HG03108 (cell line): ENCODE results near the gene MEF2D.
A peak's percentile ranks its signal among the peaks of the same experiment; 100 is the strongest.

Experiments used
- ATAC-seq: cut with Tn5 transposase; IDR thresholded peaks from one replicate; pipeline ENCODE4 v1.9.1; 2021; ENCODE audit warnings: moderate library complexity; ENCODE audit not compliant: unreplicated experiment

MEF2D gene

DNA sequence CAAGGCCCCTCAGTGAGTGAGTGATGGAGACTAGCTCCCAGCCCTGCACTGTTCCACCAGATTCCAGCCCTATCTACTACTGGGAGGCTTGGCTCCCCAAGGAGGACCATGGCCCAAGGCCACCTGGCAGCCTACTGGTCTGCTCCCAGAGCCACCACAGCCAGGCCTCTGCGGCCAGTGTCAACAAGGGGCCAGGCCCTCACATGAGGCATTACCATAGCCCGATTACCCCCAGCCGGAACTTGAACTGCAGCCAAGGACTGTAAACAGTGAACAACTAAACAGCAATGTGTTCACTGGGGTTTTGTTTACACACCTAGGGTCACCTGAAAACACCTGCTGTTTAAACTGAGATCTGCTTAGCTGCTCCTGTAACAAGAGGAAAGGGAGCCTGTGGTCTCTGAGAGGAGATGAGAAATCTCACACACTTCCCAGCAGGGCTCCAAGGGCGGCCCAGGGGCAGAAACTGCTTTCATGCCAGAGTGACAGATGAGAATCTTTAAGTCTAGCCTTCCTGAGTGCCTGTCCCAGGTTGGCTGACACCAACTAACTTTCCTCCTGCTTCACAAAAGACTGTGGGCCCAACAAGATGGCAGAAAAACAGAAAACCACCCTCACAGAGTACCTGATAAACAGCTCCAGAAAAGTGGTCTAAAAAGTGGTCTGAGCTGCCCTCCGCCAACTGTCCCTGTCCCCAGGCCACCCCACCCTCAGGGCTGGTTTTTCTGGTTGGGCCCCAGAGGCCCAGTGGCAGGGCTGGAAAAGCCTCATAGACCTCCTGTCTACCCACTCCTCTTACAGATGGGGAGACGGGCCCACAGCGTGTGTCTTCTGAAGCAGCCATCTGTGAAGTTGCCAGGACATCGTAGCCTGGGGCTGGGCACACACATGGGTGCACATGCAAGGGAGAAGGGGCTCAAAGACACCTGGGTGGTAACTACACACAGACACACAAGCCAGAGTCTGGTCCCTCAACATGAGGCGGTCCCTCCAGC, 28.8 kb downstream of the MEF2D start:
- ATAC-seq: no peak

DNA sequence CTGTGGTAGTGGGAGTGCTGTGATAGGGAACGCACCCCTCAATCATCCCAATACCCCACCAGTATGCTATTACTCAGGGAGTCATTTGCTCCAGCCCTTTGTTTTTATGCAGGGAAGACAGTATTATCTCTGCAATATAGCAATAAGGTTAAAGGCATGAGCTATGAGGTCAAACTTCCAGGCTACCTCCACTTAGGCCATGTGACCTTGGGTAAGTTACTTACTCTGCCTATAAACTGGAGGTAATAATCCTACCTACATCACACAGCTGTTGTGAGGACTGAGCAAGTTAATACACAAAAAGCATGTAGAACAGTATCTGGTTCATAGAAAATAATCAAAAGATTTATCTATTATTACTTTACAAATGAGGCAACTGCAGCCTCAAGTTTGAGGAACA, 30.1 kb downstream of the MEF2D start:
- ATAC-seq: no peak

DNA sequence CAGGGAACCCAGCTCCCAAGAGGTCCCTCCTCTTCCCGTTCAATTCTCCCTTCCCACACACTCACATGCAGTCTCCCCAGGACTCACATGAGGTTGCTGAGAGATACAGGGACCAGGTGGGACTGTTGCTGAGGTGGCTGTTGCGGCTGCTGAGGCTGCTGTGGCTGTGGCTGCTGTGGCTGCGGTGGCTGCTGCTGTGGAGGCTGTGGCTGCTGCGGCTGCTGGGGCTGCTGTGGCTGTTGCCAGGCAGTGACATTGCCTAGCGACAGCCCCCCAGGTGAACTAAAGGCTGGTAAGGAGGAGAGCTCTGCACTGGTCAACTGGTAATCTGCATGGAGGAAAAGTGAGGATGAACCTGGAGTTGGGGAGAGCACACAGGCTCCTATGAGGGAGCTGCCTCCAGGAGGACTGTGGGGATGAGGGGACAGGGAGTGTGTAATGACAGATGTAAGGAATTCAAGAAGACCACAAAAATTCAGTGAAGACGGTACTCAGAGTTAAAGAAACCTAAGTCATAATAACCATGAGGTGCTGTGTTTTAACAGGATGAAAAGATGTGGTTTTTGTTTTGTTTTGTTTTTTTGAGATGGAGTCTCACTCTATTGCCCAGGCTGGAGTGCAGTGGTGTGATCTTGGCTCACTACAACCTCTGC, 31.8 kb downstream of the MEF2D start:
- no peak for ATAC-seq

DNA sequence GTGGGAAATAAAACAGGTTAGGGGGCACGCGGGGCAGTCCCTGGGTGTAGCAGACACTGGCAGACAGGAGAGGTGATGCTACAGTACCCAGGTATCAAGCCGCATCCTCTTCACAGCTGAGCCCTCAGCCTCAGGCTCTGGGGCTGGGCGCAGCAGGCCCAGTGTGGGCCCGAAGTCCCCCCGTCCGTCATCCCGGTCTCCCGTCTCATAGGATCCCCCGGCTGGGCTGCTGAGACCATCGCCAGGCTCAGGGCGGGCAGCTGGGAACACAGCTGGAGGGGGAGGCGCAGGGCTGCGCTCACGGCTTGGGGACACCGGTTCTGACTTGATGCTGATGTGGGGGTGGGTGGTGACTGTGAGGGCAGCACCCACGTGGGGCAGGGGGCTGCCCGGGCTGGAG, 32.7 kb downstream of the MEF2D start:
- no peak for ATAC-seq

DNA sequence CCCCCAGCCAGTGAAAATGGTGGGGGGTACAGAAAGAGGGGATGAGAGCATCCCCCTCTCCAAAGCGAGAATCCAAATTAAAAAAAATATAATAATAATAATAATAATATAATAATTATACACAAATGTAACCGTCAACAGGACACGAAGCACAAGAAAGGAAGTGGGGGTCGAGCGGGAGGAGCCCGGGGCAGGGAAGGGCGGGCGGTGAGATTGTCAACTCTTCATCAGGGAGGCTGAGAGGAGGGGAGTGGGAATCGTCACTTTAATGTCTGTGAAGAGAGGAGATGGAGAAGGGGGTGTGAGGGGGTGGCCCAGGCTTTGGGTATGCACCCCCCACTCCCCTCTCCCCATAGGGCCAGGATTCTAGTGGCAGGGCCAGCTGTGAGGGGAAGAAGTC, 33.2 kb downstream of the MEF2D start:
- ATAC-seq: no peak

DNA sequence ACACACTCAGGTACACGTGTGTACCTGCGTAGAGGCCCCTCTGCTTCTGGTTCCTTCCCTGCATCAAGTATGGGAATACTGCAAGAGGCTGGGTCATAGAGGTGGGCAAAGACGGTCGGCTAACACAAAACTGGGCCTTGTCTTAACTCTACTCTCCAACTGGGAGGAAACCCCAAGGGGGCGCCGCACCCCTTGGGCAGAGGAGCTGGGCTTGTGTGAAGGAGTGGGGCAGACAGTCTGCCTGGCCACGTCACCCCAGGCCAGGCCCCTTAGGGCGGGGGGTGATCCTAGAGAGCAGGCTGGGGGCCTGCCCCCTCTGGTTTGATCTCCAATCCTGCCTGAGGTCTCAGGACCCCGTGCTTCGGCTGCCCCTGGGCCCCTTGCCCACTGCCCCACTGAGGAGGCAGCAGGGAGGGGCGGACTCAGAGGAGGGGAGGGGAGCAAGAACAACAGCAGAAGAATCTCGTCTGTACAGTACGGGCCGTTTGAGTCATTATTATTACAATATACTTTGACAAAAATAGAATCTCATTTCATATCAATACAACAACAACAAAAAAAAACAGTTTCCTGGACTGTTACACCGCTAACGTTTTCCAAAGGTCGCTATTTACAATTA, 34.7 kb downstream of the MEF2D start:
- ATAC-seq: no peak

DNA sequence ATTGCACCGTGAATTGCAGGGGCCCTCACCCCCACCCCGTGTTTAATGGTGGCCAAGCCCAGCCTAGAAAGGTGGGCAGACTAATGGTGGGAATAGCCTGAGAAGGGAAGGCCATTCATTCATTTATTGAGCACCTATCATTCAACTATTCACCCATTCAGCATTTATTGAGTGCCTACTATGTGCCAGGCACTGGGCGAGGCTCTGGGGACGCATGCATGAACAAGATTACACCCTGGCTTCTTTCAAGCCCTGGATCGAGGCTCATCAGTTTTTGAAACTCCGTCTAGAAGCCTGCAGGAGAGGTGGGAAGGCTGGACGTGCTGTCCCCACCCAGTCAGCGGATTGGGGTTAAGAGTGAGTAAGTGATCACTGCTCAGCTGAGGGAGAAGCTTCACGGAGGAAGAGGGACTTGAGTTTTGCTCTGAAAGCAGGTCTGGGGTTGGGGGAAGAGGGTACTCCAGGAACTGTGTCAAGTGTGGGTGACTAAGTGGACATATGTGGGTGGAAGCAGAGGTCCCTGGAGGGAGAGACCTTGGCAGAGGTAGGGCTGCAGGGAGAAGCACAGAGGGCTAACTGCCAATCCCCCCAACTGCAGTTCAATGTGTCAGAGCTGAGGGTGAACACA, 35.6 kb downstream of the MEF2D start:
- no peak for ATAC-seq

DNA sequence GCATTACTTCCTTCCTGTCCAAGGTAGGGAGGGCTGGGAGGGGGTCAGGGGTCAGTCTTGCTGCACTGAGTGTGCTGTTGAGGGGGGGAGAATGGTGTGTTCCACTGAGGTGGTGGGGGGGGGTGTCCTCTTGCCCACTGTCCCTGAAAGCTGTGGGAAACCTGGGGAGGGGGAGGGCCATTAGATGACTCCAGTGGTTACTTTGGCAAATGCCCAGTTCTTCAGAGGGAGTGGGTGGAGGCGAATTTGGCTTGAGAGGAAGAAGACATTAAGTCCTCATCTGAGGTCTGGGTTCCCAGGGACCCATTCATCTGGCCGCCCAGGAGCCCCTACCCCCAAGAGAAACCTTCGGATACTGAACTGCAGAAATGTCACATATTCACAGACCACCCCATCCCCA, 36.2 kb downstream of the MEF2D start:
- no peak for ATAC-seq

DNA sequence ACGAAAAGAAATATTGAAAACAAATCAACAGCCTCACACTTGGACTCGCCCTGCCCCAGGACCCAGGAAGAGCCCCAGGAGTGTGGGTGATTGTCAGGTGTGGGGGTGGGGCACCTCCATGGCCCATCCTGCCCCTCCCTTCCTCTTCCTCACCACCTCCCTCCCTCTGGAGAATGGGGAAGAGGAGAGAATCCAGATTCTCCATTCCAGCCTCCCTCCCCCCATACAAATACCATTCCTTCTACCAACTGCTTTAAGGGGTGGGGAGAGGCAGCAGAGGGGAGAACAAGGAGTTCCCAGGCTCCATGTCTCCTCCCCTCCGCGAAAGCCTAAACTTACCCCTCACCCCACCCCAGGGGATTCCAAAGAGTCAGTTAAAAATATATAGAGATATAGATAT, 36.7 kb downstream of the MEF2D start:
- ATAC-seq: no peak

DNA sequence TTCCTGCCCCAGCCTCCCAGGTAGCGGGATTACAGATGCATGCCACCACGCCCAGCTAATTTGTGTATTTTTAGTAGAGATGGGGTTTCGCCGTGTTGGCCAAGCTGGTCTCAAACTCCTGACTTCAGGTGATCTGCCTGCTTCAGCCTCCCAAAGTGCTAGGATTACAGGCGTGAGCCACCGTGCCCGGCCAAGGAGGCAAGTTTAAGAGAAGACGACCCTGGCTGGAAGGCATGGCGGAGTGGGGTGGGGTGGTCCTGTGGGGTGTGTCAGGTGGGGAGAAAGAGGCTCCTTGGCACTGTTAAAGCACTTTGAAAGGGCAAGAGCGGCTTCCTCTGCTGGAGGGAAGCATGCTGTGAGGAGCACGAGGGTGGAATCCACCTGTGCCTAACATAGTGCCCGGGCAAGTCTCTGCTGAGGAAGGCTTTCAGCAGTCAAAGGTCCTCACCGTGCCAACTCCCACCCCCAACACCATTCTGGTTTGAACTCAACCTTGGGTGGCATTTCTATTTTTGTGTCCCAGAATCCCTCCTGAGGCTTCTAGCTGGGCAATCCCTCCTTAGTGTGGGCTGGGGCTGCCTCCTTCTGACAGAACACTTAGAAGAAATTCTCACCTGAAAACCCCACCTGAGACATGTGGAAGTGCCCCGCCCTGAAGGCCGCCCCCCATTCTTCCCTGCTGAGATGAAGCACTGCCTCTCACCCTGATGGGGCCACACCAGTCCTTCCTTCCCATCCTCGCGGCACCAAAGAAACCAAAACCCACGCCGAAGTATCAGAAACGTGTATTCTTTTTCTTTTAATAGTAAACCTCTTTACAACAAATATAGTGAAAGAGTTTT, 37.4 kb downstream of the MEF2D start:
- ATAC-seq: no peak

DNA sequence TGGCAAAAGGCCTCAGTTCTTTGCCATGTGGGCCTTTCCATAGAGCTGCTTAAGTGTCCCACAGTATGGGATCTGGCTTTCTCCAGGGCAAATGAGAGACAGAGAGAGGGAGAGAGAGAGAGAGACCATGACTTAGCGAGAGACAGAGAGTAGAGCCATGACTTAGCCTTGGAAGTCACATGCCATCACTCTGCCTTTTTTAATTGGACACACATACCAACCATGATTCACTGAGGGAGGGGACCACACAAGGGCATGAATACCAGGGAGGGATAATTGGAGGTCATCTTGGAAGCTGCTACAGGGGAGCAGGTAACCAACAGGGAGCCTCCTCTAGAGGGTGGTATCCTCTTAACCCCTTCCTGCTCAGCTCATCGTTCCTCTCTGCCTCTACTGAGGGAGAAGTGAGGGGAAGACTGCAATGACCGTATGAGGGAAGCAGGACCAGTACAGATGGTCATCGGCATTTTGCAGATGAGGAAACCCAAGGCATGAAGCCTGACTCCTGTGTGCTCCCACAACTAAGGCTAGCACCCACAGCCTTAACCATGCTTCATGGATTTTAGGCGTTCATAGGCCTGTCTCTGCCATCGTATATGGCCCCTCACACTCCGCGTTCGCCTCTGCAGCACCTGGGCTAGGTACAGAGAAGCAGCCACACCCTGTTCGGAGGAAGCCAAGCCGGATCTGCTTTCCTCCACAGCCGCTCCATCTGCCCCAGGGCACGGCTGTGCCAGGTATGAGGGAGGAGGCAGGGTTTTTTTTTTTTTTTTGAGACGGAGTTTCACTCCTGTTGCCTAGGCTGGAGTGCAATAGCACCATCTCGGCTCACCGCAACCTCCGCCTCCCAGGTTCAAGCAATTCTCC, 38.6 kb downstream of the MEF2D start:
- ATAC-seq: no peak

DNA sequence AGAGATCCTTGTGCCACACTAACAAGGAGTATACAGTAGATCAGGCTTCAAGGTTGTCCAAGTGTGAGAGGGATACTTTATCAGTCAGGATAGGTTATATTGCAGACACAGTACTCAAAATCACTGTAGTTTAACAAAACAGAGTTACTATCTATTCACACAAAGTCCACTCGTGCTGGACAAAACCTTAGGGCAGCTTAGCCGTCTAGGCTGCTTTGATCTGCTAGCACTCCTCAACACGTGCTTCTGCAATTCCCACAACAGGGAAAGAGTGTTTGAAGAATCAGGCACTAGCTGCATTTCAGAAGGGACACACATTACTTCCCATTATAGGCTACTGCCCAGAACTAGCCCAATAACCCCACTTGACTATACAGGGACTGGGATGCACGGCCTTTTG, 39.5 kb downstream of the MEF2D start:
- ATAC-seq: no peak

DNA sequence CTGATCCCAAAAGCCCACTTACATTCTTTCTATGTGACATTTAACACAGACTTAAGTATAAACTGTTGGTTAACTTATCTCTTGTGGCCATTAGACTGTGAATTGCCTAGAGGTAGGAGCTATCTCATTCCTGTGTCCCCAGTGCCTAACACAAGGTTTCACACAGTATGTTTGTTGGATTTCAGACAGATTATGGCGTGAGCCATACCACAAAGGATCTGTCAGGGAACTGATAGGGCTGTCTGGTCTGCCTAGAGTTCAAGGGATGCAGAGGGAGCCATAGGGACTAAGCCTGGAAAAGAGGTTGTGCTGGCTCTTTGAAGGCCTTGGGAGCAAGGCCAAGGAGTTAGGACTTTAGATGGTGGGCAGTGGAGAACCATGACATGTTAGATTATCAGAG, 40.0 kb downstream of the MEF2D start:
- ATAC-seq: no peak

DNA sequence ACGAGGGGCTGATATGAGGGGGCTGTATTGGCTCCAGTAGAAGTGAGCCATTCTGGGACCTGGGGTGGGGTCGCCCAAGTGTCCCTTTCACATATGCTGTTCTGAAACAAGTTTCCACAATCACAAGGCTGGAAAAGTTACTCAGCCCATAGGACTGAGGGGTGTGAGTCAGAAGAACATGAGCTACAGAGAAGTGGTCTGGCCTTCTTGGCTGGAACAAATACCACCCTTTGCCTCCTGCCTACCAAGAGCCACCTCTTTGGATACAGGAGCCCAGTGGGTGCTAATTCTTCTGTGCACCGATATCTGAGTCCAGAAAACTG, 42.4 kb downstream of the MEF2D start:
- no peak for ATAC-seq

DNA sequence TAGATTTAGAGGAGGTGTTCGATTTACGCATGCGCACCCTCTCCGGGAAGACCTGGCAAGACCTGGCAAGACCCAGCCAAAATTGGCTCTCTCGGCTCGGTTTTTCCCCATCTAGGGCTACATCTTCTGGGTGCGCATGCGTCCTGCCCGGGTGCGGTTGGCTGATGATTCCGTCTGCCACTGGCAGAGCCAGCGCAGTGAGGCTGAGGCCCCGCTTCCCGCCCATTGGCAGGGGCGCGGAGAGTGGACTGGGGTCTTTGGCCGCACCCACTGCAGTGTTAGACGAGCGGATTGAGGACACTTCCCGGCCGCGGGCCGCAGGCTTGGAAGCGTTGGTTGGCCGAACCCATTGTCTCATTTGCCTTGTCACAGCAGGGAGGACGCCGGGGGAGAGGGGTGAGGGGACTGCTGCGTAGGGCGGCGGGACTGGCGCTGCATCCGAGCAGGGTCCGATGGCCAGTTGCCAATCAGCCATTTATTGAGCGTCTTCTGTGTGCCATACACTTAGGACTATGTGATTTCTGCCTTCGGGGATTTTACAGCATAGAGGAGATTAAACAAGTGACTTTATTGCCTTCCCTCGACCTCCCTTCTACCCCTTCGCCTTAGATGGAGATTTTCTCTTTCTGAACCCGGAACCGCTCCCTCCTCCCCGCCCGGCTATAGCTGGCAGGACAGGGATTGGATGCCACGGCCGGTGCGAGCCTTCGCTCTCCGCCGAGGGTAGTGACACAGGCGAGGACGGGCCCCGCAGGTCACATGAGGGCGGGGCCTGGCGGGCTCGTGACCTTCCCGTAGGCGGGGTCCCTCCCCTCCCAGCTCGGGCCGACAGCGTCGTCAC, 43.7 kb downstream of the MEF2D start:
- ATAC-seq: peak; percentile 72

DNA sequence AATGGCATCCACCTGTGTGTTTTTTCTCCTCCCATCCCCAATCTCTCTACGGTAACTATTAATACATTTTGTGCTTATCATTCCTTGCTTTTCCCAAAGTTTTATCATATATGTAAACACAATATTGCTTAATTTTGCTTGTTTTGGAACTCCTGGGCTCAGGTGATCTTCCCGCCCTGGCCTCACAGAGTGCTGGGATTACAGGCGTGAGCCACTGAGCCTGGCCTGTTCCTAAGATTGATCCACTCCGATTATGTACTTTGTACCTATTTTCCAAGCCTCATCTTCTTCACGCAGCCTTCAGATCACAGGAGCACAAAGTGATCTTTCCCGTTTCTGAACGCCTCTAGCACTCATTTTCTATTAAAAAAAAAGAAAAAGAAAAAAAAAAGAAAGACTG, 45.2 kb downstream of the MEF2D start:
- ATAC-seq: no peak

DNA sequence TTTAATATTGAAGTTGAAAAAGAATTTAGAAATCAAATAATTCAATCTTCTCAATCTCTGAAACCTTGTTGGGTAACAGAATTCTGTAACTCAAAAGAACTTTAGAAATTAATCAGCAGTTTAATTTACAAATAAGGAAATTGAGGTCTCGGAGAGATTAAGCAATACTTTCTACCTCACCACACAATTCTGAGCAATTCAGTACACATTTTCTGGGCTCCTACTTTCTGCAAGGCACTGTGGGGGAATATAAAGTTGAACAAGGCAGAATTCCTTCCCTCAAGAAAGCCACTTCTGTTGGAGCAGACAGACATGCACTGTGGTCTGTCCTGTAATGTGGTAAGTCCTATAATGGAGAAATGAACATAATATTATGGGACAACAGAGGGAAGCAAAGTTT, 47.7 kb downstream of the MEF2D start:
- ATAC-seq: no peak

DNA sequence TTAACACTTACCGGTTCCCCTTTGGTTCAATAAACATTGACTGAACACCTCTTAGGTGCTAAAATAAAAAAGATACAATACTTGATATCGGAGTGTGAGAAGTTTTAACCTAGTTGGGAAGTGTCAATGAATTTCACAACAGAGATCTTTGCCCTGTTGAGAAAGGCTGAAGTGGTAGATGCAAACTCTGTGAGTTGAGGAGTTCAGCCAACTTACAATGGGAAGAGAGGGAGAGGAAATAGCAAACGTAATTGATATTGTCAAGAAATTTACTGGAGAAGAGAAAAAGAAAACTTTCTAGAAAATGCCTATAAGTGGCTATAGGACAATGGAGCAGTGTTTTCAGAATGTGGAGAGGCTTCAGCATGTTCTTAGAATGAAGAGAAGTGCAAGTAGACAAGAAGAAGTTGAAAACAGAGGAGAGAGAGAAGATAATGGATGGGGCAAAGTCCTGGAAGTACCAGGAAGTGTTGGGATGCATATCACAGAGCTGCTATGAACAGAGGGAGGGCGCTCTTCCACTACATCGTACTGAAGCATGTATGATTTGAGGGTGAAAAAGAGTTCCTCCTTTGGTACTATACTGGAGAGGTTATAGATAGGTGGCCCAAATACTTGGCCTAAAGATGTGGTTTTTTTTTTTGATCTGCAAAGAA, 48.9 kb downstream of the MEF2D start:
- ATAC-seq: no peak
